GM13977 (cell line): Measurements from ENCODE around the gene DUSP1.

Experiments
- DNase-seq: peaks from one replicate; pipeline ENCODE4 v3.0.0; 2012; ENCODE audit warnings: low spot score
- in situ Hi-C: fragments of 300-500 bp; cut with MboI; formaldehyde crosslinking; loops from one replicate; pipeline ENCODE4 v1.12.0; 2022; ENCODE audit warnings: low sequenced_read_pairs, low pct_unique_long_range_greater_than_20kb, mixed read lengths, inconsistent platforms; ENCODE audit not compliant: unreplicated experiment
- TF ChIP-seq, protein P1 (sequence below): IDR thresholded peaks from 2 replicates; pipeline ENCODE4 v1.5.1; 2012; ENCODE audit warnings: mild to moderate bottlenecking, control low read depth; ENCODE audit not compliant: insufficient read depth; ENCODE audit errors: extremely low read depth, missing control alignments

DUSP1 gene

DNA sequence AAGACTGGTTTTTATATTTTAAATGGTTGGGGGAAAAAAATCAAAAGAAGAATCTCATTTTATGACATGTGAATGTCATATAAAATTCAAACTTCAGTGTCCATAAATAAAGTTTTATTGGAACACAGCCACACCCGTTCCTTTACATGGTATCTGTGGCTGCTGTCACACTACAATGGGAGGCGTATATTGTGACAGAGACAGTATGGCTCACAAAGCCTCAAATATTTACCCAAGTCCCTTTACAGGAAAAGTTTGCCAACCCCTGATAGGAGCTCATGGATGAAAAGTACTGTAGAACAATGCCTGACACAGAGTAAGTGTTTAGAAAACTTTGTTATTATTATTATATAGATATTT is 5.2 kb upstream of the DUSP1 start:
- in situ Hi-C loops: no loop called here
- DNase-seq: no peak
- TF ChIP-seq, protein P1, sequence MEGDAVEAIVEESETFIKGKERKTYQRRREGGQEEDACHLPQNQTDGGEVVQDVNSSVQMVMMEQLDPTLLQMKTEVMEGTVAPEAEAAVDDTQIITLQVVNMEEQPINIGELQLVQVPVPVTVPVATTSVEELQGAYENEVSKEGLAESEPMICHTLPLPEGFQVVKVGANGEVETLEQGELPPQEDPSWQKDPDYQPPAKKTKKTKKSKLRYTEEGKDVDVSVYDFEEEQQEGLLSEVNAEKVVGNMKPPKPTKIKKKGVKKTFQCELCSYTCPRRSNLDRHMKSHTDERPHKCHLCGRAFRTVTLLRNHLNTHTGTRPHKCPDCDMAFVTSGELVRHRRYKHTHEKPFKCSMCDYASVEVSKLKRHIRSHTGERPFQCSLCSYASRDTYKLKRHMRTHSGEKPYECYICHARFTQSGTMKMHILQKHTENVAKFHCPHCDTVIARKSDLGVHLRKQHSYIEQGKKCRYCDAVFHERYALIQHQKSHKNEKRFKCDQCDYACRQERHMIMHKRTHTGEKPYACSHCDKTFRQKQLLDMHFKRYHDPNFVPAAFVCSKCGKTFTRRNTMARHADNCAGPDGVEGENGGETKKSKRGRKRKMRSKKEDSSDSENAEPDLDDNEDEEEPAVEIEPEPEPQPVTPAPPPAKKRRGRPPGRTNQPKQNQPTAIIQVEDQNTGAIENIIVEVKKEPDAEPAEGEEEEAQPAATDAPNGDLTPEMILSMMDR: no peak

DNA sequence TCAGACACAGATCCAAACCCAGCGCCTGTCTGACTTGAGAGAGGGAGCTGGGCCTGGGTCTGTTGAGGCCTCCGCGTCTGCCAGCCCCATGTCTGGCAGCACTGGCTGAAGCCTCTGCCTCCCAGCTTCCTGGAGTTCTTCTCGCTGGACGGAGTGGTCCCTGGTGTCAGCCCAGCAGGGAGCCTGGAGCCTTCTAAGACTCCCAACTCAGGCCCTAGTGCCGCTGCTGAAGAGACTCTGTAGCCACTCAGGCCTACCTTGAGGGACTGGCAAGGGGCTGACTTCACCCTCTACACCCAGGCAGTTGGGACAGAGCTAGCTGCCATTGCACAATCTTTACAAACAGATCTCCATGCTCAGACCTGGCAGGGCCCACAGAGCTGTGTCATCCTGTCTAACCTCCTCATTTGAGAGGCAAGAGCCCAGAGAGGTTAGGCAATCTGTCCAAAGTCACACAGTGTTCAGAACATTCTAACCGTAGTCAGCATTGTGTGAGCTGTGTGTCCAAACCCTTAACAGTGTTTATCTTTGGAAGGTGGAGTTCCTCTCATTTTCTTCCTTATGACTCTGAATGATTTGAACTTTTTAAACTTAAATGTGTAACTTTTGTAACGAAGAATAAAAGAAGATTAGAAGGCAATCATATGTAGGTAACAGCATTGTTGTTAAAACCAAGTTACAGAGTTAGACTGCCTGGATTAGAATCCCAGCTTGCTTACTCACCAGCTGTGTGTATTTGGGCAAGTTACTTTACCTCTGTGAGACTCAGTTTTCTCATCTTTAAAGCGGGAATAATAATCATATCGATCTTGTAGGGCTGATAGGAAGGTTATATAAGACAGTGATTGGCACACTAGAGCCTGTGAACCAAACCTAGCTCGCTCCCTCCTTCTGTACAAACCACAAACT is 4.6 kb upstream of the DUSP1 start:
- DNase-seq: no peak
- in situ Hi-C loops: no loop called here
- TF ChIP-seq, protein P1: no peak

DNA sequence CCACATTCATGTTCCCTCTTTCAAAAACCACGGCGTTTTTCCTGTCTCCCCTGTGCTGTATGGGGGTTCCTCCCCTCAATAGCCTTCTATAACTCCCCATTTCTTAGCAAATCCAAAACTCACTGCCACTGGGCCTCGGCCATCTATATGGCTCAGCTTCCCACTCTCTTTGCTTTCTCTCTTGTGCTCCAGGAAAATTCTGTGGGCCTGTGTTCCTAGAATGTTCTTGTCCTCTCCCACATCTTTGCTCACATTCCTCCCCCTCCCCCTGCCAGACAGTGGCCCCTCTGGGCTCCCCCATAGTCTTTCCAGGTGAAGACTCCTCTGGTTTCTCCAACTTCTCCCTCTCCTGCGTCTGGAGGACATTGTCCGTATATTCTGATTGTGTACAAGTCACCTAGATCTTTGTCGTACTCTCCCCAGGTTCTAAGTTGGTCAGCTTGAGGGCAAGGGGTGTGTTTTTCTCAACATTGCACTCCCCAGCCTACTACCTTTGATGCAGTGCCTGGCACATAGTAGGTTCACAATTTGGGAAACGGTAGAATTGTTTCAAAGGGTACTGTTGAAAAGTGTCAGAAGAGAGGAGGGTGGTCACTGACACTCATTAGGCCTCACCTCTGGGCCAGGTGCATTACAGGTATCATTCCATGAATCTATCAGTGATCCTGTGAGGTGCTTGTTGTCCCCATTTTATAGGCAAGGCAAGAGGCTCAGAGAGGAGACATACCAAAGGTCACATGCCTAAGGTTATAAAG is 3.7 kb upstream of the DUSP1 start:
- in situ Hi-C loops: no loop called here
- no peak for DNase-seq
- TF ChIP-seq, protein P1: no peak

DNA sequence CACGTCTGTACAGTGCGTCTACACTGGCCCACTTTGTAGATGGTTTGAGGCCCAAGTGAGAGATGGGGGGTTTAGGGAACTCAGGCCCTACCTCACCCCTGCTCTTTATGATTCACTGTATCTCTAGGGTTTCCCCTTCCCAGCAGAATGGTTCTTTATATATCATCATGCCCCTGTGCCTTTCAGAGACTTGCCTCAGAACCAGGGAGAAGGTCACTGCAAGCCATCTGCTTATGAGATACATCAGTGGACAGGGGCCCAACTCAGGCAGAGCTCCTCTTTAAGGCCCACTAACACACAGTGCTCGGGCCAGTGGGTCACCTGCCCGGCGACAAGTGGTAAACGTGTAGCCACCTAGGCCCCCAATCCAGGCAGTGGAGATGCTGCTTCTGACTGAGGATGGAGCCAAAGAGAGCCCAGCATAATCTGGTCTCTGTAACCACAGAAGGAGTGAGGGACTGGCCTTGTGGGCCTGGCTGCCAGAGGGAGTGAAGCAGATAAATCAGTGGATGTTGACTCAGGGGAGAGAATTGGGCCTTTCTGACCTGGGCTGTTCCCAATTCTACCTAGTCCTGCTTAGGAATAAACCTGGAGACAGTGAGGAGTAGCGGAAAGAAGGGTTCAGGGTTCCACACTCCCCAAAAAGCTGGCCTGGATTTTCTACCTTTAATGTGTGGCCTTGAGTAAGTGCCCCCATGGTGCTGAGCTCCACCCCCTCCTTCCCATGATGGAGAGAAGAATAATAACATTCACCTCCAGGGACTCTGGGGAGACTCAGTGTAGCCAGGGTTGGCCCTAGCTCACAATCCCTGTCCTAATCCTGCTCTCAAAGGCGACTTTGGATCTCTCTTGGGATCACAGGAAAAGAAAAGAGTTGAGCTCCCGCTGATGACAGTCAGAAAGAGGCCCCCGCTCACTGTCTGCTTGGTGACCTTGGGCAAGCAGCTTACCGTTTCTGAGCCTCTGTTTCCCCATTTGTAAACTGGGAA is 2.8 kb upstream of the DUSP1 start:
- TF ChIP-seq, protein P1: no peak
- in situ Hi-C loops: no loop called here

DNA sequence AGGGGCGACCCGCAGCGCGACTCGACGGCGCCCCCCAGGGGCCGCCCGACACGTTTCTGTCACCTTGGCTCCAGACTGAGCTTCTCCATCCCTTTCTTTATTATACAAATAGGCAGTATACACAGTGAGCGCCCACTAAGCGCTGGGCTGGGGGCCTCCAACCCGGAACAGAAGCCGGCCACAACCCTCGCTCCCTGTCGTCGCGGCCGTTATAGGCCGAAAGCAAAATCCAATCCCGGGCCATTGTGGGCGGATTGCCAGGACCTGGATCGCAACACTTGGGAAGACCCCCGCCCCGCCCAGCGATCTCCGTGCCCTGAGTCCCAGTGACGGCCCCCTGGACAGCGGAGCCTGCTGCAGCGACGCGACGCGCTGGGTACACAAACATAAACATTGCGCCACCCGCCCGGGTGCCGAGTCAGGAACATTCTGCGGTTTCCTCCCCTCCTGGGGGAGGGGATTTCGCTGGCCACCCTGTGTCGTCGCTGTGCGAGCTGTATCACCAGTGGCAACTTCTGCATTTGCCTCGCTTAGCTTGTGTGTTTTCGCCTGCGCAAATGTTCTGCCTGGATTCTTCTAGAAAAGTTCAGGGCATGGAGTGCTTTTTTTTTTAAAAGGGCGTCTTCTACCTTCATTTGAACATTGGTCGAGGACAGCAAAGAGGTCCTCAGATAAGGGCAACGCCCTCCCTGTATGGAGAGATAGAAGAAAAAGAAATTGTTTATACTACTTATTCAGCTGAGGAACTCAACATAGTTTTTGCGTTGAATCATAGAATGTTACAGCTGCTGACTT is 1.3 kb upstream of the DUSP1 start:
- peak; percentile 80 for DNase-seq
- TF ChIP-seq, protein P1: peak; percentile 82
- in situ Hi-C loops: no loop called here

More for the DNA sequence above, 2.8 kb upstream of the DUSP1 start:
- no peak for DNase-seq
